Neutrophil (primary cell): Measurements from ENCODE around the gene ZNF862.

Experiments used
- H3K27ac ChIP-seq: fragments of 200-600 bp; sonication (generic); 2 replicates; pipeline ENCODE4 v1.5.1; 2016; ENCODE audit warnings: mild to moderate bottlenecking, moderate library complexity
- H3K27me3 ChIP-seq: fragments of 200-600 bp; sonication (generic); 2 replicates; pipeline ENCODE4 v1.6.0; 2016; ENCODE audit warnings: mild to moderate bottlenecking
- H3K36me3 ChIP-seq: fragments of 200-600 bp; sonication (generic); 2 replicates; pipeline ENCODE4 v1.5.1; 2017
- H3K4me1 ChIP-seq, 2 experiments: fragments of 200-600 bp in 1 of 2; sonication (generic) in 1 of 2; 1 replicate in 1 of 2; 2 replicates in 1 of 2; pipeline versions ENCODE4 v1.5.1 to v1.6.1; 2013 to 2016; ENCODE audit warnings: low read depth in 1 of 2, low read length in 1 of 2, mild to moderate bottlenecking in 1 of 2, moderate library complexity in 1 of 2; ENCODE audit not compliant: control insufficient read depth in 1 of 2, insufficient read depth in 1 of 2
- H3K4me3 ChIP-seq, 2 experiments: fragments of 200-600 bp in 1 of 2; sonication (generic) in 1 of 2; 1 replicate in 1 of 2; 2 replicates in 1 of 2; pipeline ENCODE4 v1.5.1; 2013 to 2016; ENCODE audit warnings: low read depth in 1 of 2, low read length in 1 of 2, mild to moderate bottlenecking in 1 of 2, moderate library complexity in 1 of 2
- H3K9me3 ChIP-seq: fragments of 200-600 bp; sonication (generic); 2 replicates; pipeline ENCODE4 v1.5.1; 2016
- TF ChIP-seq, protein P1 (sequence below): fragments of 200-600 bp; sonication (generic); IDR thresholded peaks from 2 replicates; pipeline ENCODE4 v1.5.1; 2016; ENCODE audit warnings: antibody characterized with exemption

The ZNF862 gene

DNA sequence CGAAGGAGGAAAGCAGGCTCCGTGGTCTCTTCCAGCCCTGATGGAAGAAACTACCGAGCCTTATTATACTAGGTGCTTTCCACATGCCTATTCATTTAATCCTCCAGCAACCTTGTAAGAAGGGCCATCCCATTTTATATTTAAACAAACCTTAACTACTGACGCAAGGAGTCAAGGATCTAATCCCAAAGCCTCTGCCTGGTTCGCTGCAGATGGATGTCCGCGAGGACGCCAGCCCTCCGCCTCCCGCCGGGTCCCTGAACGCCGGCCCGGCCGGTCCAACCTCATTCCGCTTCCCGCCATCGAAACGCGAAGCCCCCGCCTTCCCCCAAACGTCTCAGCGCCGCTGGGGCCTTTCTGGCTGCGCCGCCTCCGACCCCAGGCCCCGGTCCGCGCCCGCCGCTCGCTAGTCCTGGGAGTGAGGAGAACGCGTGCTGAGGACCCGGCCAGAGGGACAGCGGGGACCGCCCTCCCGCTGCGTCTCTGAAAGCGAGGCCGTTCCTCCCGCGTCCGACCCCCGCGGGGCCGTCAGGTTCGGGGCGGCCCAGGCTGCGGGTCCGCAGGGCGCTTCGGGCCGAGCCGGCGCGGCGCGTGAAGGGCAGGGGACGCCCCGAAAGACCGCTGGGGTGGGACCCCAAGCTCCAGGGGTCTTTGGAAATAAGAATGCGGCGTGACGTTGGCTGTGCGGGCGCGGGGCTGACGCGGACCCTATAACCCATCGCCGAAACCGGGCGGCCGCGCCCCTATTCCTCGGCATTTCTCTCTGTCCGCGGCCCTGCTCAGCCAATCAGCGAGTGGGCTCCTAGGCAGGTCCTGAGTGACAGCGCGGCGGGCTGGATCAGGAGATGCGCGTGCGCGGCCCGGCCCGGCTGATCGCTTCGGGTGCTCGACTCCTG, 35.1 kb downstream of the ZNF862 start, which contains the start of gene ATP6V0E2:
Gene ATP6V0E2 (plus strand): TSS at position 896 of the 896 bp plus-strand sequence. CDS start 97 bp downstream, outside the sequence.
- H3K27ac ChIP-seq = no peak within 1 kb of the TSS
- TF ChIP-seq, protein P1, sequence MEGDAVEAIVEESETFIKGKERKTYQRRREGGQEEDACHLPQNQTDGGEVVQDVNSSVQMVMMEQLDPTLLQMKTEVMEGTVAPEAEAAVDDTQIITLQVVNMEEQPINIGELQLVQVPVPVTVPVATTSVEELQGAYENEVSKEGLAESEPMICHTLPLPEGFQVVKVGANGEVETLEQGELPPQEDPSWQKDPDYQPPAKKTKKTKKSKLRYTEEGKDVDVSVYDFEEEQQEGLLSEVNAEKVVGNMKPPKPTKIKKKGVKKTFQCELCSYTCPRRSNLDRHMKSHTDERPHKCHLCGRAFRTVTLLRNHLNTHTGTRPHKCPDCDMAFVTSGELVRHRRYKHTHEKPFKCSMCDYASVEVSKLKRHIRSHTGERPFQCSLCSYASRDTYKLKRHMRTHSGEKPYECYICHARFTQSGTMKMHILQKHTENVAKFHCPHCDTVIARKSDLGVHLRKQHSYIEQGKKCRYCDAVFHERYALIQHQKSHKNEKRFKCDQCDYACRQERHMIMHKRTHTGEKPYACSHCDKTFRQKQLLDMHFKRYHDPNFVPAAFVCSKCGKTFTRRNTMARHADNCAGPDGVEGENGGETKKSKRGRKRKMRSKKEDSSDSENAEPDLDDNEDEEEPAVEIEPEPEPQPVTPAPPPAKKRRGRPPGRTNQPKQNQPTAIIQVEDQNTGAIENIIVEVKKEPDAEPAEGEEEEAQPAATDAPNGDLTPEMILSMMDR = no peak
- peak within 1 kb of the TSS; percentile 57 for H3K4me3 ChIP-seq
- H3K36me3 ChIP-seq = no peaks in the 10 kb centered on the region
- H3K4me1 ChIP-seq = peaks cover 17 to 18% of the 10 kb centered on the region in 2 experiments
- no peaks in the 10 kb centered on the region for H3K9me3 ChIP-seq
- H3K27me3 ChIP-seq = peaks cover 72% of the 10 kb centered on the region

DNA sequence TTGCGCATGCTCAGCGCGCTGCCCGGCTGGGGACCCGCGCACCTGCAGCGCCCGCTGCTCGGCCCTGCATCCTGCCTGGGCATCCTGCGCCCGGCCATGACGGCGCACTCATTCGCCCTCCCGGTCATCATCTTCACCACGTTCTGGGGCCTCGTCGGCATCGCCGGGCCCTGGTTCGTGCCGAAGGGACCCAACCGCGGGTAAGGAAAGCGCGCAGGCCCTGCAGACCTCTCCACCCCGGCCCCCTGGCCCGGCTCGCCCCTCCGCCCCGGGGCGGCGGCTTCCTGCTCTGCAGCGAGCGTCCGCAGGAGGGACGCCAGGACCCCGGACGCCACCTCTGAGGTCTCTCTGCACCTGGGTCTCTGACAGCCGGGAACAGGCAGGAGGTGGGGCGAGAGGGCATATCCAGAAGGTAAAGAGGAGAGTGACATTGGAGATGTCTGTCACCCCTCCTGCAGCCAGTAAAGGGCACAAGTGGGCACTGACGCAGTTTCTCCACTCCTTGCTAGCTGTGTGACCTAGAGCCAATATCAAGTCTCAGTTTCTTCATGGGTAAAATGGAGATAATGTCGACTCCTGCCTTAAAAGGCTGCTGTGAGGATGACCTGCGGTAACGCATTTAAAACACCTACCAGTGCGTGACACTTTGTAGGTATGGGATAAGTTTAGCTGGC, 35.9 kb downstream of the ZNF862 start:
- H3K27ac ChIP-seq = no peak overlapping the region
- TF ChIP-seq, protein P1 = no peak
- peak overlapping the region; percentile 57 for H3K4me3 ChIP-seq
- no peaks in the 10 kb centered on the region for H3K36me3 ChIP-seq
- peaks cover 68% of the 10 kb centered on the region for H3K27me3 ChIP-seq
- H3K9me3 ChIP-seq = no peaks in the 10 kb centered on the region
- peaks cover 17 to 18% of the 10 kb centered on the region in 2 experiments for H3K4me1 ChIP-seq

DNA sequence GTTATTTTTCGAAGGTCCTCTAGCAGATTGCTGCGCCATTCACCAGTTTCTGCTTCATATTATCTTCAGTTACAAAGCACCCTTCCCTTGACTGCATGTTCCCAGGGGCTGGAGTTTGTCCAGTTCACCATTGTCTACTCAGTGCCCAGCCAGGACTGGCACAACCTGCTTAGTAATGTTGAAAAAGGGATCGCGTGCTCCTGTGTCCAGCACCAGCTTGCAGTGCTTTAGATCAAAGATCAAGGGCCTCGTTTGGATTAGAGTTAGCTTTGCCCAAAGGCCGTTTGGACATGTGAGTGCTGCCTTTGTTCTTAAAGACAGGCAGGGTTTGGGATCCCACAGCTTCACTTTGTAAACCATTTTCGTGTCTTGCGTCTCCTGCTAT, 36.5 kb downstream of the ZNF862 start:
- Histone ChIP-seq H3K9me3 (no peaks in the 10 kb centered on the region), H3K36me3 (no peaks in the 10 kb centered on the region), H3K4me3 (no peak overlapping the region), H3K4me1 (peaks cover 17 to 18% of the 10 kb centered on the region in 2 experiments), H3K27me3 (peaks cover 63% of the 10 kb centered on the region), H3K27ac (no peak overlapping the region)
- TF ChIP-seq, protein P1 = no peak

DNA sequence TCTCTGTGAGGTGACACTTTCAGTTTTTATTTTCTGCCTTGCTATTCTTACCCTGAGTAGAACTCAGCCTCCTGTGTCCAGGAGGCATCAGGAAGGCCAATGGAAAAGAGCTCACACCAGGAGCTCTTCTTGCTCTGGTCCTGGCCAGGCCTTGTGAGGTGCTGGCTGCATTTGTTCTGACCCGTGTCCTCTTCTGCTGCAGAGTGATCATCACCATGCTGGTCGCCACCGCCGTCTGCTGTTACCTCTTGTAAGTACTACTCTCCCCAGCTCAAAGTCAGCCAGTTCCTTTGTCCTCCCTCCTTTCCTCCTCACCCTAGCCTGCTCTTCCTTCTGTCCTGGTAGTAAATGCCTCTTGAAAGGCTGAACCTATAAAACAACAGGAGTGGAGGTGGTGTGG, 37.2 kb downstream of the ZNF862 start:
- Histone ChIP-seq H3K4me3 (no peak overlapping the region), H3K4me1 (peaks cover 17 to 18% of the 10 kb centered on the region in 2 experiments), H3K27me3 (peaks cover 55% of the 10 kb centered on the region), H3K9me3 (no peaks in the 10 kb centered on the region), H3K36me3 (no peaks in the 10 kb centered on the region), H3K27ac (no peak overlapping the region)
- TF ChIP-seq, protein P1 = no peak

DNA sequence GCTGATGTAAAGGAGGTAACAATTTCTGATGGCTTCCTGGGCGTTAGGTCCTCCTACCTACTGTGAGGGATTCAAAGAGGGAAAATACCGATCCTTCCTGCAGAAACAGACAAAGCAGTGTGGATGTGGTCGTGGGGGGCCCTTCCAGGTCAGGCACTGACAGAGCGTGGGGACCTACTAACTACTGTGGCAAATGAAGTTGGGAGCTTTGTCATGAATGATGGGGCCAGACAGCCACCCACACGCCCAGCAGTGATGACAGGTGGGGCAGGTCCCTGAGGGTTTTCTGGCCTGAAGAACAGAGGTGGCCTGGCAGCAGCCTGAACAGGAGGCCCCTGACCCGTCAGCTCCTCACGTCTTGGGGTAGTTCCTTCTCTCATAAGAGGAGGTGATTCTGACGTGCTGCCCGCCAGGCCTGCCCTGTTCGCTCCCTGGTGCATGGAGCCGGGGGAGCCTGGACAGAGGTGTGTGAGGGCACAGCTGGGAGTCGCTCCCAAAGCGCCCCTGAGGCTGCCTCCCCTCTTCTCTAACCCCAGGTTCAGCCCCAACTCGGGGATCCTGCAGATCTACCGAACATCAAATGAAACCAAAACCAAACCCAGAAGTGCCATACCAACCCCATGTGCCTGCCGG, 39.8 kb downstream of the ZNF862 start:
- Histone ChIP-seq H3K4me3 (no peak overlapping the region), H3K9me3 (no peaks in the 10 kb centered on the region), H3K27ac (no peak overlapping the region), H3K27me3 (peaks cover 29% of the 10 kb centered on the region), H3K36me3 (no peaks in the 10 kb centered on the region), H3K4me1 (peaks cover 14% of the 10 kb centered on the region in 2 experiments)
- TF ChIP-seq, protein P1 = no peak
